ENCODE measurements around the gene KDF1.

KDF1 gene, protein sequence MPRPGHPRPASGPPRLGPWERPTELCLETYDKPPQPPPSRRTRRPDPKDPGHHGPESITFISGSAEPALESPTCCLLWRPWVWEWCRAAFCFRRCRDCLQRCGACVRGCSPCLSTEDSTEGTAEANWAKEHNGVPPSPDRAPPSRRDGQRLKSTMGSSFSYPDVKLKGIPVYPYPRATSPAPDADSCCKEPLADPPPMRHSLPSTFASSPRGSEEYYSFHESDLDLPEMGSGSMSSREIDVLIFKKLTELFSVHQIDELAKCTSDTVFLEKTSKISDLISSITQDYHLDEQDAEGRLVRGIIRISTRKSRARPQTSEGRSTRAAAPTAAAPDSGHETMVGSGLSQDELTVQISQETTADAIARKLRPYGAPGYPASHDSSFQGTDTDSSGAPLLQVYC

DNA sequence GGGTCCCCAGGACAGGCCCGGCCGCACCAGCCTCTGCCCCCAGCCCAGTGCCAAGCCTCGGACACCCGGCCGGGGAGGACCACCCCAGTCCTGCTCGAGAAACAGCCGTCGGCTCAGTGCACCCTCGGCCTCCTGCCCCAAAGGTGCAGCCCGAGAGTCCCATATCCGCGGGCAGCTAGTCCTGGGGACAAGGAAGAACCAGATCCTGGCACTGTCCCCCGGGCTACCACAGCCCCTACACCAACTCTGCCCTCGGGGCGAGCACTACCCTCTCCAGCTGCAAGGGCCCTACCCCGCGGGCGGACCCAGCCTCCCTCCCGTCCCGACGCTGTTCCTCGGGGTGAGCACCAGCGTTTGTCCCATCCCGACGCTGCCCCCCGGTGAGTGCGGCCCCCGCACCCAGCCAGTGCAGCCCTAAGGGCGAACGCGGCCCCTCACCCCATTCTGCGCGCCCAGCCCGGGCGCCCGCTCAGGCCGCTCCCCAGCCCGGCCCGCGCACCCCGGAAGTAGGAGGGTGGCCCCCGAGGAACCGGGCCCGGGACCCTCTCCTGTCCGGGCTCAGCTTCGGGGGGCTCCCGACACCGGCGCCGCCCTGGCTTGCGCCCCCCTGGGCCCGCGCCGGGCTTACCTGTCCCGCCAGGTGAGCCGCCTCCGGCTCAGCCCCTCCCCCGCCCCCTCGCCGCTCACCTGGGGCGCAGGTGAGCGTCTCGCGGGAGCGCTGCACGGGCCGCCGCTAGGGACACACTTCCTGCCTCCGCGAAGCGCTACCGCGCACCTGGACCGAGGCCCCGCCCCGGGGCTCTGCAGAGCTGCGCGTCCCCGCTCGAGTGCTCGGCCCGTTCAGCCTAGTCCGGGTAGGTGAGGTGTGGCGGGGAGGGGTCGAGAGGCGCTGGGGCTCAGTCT, at the start of gene KDF1:
KDF1 (minus strand) TSS at position 747 of the 903 bp plus-strand sequence. CDS start 8,088 bp downstream, outside the sequence.
- DNase-seq (ENCODE audit: low spot score) = peak; percentile 52

DNA sequence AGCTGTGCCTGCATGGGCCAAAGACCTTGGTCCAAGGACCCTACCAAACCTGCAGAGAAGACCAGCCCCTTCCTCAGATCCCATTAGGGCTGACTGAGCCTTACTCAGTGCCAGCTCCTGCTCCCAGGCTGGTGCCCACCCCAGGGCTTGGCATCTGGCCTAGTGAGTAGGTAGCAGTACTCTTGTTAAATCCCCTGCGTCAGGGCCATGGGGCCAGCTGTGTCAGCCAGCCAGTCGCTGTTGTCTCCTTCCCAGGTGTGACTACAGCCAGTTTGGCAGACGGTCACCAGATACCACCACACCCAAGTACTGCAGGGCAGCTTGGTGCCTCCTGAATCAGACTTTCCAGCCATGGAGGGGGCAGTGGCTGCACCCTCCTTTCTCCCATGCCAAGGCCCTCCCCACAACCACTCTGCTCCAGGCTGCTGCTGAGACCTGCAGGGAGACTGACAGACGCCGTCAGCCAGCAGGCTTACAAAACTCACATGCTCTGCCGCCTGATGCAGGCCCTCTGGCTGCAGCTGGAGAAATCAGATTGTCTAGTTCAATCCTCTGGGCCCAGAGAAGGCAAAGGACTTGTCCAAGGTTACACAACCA, 49.4 kb upstream of the KDF1 start:
- DNase-seq (ENCODE audit: low spot score) = no peak

DNA sequence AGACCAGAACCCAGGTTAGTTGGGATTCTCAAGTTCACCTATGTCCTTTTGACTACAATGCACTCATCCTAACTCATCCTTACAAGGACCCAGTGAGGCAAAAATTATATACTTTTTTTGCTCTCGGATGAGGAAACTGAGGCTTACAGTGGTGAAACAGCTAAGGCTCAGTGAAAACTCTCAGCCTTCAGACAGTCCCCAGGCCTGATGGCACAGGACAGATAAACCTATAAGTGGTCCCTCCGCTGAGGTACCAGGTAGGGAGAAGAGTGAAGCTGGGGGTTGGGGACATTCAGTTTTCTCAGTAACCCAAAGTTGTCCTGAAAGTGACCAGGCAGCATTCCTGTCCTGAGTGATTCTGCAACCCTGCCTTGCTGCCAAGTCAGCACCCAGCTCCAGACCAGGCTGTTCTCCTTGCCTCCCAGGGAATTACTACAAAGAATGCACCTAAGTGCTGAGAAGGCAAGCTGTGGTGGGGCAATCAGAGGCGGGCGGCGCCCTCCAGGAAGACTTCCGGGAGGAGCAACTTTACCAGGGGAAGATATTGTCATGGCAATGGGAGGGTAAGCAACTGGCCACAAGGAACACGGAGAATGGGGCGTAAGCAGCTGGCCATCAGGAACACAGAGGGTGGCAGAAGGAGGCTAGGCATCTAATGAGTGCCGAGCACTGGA, 47.8 kb upstream of the KDF1 start:
- no peak for DNase-seq (ENCODE audit: low spot score)

DNA sequence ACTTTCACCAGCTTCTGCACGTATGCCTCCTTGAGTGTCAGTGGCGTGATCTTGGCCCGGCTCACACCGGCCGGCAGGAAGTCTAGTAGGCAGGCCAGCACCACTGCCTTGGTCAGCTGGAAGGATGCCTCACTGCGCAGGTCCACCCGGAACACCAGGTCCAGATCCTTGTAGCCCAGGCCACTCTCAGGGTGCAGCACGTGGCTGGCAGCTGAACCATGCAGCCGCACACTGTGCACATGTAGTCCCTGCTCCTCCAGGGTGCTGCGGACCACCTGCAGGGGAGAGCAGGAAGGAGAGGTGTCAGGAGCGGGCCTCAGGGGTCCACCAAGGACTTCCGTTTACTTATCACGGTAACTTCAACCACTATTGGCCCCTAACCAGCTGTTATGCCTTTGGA, 46.4 kb upstream of the KDF1 start:
- no peak for DNase-seq (ENCODE audit: low spot score)

DNA sequence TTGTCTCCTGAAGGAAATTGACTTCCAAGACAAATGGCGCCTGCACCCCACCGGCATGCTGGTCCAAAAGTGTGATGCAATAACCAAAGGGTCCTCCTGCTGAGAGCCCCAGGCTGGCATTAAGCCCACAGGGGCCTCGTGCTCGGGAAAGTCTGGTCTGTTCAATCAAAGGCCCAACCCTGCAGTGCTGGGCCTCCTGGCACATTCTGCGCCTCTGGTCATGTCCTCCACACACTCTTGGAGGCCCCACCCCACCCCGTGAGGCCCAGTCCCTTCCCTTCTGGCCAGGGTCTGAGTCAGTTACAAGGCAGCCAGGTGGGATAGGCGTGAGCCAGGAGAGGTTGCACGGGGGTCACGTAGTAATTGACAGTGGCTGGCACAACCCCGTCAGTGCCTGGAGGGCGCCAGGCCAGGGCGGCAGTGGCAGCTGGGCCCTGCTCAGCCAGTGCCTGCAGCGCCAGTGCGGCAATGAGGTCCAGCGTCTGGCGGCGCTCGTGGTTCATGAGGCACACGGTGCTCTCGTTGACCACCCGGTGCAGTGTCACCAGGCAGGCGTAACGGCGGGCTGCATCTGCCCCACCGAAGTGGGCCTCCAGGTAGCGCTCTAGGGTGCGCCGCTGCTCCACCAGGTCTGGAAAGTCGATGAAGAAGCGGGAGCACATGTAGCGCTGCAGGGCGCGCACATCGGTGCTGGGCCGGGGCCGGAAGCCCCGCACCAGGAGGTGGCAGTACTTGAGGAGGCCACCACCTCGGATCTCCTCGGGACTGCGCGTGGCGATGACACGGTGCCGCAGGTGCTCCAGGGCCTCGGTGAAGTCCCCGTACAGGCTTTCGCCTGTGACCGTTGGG, 45.6 kb upstream of the KDF1 start:
- DNase-seq (ENCODE audit: low spot score) = no peak

DNA sequence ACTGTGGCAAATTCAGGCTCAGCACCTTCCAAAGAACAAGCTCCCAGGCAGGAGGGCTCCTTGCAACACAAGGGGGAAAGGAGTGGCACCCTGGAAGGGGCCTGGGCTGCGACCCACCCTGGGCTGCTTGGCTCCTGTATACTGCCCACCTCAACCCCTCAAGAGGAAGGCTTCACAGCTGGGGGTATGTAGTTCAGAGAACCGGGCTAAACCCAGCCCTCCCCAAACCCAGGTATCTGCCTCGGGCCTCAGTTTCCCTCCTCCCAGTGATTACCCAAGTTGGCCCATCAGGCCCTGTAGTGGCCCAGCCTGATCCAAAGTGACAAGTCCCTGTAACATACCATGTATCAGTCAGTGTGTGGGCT, 44.9 kb upstream of the KDF1 start:
- DNase-seq (ENCODE audit: low spot score) = no peak

DNA sequence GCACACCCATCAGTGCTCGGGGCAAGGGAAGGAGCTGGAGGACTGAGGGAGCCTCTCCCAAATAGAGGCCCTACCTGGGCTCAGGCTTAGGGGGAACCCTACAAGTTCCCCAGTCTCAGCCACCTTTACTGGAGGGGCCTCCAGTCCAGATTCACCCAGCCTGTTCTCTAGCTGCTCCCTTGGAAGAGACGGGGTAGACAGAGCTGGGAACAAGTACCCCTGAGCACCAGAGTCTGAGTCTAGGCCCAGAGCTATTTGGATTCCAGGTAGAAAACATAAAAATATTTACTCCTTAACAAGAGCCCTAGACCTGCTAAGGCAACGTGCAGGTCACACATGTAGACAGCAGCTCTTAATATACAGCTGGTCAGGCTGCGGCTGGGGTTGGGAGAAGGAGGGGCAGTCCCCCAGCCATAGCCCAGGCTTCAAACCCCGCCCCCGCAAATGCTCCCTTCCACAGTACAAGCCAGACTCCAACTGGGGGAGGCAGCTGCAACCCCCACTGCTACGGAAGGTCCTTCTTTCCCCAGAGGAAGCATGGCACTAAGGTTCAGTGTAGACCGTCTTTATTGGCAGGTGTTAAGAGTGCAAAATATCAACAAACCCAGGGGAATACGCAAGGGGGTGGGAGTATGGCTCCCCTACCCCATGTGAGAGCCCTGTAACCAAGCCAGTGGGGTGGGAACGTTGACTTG, 44.4 kb upstream of the KDF1 start:
- DNase-seq (ENCODE audit: low spot score) = no peak

DNA sequence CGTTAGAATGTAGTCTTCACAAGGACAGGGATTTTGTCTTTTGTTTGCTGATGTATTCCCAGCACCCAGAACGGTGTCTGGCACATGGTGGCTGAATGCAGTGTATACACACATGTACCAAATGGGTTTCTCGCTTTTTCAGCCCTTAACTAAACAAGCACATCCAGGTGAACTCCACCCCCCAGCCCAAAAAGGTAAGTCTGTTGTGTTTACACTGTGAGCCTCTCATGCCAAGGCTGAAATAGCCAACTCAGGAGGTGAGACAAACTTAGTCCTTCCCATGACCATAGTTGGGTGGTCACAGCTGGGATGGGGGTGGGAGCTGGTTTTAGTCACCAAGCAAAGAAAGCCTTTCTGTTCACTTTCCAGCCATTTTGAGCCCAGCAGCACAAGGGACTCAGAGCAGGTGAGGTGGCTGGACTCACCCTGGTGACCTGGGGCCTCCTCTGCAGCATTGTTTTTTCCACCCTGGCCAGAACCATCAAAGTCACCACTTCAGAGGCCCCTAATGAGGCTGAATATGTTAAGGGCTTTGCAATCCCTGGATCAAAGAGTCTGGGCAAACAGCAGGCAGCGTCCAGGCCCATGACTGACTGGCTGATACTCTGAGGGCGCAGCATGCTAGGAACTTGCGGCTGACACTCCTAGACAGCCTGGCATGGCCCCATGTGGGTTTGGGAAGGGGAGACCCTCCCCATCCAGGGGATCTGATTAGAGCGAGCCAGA, 43.6 kb upstream of the KDF1 start:
- no peak for DNase-seq (ENCODE audit: low spot score)

DNA sequence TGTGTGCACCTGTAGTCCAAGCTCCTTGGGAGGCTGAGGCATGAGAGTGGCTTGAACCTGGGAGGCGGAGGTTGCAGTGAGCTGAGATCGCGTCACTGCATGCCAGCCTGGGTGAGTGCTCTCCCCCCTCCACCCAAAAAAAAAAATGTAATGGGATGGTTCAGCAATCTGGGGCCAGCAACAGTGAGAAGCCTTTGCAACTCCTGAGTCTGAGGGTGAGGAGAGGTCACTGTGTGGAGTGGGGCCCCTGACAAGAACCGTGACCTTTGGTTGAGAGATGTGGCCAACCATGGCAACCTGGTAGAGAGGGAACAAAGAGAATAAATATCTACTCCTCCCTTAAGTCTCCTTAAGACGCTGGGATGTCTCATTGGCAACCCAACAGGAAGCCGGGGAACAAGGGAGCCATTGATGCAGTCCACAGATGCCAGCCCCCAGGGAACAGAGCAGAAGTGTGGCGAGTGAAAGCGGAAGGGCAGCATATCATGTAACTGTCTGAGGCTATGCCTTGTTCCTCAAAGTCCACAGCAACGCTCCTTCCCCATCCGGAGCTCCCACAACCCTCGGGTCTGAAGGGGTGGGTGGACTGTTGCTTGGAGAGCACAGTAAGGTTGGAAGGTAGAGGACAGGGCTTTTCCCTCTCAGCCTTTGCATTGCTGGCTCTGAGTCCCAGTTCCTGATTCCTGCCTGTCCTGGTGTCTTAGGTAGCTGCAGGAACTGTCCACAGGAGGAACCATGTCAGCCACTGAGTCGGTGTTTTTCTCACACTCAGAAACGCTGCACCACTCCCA, 41.5 kb upstream of the KDF1 start:
- DNase-seq (ENCODE audit: low spot score) = peak; percentile 9

DNA sequence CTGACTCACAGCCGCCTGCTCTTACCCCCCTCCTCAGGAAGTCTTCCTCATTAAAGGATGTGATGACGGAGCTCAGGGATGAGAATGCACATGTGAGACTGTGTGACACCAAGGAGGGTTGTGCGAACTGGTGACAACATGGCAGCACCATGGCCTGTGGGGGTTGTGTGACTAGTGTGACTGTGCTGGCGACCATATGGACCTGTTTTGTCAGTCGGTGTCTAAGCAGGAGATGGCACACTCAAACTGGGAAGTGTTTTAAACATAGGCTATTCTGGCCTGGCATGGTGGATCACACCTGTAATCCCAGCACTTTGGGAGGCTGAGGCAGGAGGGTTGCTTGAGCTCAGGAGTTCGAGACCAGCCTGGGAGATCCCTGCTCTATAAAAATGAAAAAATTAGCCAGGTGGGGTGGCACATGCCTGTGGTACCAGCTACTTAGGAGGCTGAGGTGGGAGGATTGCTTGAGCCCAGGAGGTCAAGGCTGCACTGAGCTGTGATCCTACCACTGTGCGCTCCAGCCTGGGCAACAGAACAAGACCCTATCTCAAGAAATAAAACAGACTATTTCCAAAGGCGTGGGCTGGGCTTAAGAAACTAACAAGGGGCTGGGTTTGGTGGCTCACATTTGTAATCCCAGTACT, 40.7 kb upstream of the KDF1 start:
- DNase-seq (ENCODE audit: low spot score) = no peak

DNA sequence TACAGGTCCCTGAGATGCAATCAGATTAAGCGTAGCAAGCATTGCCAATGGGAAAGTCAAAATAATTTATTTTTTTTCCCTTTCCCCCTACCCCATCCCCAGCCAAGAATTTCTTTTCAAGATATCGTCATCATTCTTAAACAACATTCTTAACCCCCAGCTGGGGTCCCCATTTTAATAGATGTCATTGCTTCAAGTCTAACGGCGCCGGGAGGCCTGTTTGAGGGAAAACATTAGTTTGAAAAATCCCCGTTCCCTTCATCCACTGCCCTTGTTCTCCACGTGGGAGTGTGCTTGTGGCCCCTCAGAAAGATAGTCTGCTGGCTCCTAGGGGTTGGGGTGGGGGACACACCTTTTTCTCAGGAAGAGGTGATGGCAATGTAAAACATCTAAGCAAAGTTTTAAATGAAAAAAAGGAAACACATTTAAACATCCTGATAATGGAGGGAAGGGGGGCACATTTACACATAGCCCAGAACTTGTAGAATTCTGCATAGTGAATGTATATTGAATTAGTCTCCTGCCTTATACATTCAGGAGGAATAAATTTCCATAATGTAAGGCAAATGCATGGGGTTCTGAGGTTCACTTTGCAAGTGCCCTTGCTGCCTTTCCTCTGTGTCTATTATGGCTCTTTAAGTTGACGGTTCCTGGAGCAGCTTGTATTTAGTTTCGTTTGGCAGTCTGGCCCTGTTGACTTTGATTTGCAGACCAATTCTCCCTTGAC, 40.0 kb upstream of the KDF1 start:
- DNase-seq (ENCODE audit: low spot score) = no peak

DNA sequence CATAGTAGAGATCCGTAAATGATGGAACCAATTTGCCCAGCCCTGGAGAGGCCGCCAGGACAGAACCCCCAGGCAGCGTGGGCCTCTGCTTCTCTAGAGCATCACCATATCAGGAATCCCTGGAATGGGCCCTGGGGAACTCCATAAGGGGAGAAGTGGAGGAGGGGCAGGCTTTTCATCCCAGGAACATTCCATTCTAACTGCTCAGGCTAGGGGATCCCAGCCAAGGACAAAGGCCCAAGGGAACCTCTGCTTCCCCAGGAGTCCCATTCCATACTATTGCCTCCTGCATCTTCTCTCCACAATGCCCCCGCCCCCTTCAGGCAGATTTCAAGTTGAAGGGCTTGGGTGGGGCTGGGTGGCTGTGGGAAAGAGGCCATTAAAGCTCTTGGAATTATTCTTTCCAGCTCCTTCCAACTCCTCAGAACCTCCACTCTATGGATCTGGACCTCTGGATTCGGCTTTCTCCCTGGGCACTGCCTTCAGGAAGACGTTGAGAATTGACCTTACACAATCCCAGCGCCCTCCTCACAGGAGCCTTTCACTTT, 39.2 kb upstream of the KDF1 start:
- no peak for DNase-seq (ENCODE audit: low spot score)

DNA sequence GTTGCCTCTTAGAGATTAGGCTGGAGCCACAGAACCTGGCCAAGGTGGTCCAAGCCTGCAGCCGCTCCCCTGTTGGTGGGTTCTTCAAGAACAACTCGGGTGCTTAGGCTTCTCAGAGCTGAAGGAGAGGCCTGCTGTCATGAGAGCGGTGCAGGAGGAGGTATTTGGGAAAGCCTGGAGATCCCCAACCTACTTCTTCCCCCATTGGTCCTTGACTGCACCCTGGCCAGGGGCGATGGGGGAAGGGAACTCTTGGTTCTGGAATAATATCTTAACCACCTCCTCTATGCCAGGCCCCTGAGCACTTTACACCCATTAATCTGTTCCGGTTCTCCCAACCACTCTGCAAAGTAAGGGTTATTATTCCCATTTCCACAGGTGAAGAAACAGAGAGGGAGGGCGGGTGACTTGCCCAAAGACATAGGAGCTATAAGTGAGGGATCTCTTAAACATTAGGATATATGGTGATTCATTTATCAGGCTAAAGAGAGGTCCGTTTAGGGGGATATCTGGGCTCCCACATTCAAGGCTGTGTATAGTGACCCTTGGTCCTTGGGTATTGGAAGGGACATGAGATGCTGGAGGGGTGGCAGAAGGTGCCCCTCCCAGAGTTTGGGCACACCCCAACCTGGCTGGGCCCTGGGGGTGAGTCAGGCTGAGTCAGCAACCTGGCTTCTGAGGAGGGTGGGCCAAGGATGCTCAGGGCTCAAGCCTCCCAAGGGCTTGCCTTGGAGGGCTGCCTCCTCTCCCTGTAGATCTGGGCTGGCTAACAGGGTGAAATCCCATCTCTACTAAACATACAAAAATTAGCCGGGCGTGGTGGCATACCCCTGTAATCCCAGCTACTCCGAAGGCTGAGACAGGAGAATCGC, 38.4 kb upstream of the KDF1 start:
- no peak for DNase-seq (ENCODE audit: low spot score)

DNA sequence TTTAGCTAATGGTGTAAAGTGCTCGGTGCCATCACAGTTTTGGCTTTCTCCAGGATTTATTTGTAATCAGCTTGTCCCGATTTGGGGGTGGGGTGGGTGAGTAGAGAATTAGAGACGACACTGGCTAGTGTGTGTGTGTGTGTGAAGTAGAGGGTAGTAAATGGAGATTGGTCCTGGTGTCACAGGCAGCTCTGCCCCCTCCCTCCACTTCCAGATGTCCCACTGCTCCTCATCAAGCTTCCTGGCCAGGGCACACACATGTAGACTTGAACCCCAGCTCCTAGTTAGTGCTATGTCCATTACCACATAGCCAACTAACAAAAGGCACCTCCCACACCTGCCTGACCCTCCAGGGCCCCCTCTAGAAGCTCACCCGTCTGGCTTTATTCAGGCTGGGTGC, 36.4 kb upstream of the KDF1 start:
- DNase-seq (ENCODE audit: low spot score) = no peak

DNA sequence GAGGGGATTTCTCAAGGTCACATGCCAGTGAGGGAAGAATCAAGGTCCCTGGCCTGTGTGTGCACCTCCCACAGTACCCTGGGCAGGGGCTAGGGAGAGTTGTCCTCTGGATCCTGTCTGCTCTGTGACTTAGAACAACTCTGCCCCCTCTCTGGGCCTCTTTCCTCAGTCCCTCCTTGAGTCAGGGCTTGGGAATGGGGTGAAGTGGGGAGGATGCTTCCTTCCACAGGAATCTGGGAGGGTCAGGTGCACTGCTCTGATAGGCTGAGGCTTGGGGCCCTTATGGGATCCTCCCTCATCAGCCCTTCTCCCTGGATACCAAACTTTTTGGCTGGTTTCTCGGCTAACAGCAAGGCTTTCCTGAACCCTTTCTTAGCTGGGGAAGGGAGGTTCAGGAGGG, 35.8 kb upstream of the KDF1 start:
- DNase-seq (ENCODE audit: low spot score) = no peak

DNA sequence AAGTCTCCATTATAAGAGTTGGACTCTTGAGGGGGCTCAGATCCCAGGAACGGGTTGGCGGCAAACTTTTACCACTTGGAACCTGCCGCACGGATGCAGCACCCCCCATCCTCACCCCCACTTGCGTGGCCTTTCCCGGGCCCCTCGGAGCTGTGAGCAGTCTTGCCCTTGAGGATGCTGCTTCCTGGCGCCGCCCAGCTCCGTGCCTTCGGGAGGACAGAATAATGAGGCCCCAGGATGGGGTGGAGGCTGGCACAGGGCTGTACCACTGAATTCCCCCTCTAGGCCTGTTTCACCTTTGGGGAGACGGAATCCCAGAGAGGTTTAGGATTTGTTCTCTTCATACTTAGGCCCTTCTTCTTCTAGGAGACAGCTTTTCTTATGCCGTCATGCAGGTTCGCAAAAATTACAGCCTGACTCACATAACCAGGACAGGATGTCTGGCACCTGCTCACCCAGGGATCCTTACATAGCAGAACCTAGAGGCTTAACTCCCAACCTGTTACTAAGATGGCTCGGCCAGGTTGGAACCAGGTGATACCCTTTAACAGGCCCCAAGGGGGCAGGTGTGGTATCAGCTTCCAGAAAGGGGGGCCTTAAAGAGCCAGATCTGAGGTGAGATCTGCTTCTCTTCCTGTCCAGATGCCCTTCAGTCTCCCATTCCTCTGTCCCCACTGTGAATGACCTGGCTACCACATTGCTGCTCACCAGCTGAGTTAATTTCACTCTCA, 34.7 kb upstream of the KDF1 start:
- DNase-seq (ENCODE audit: low spot score) = no peak

All from CD4-positive, alpha-beta T cell treated with Interleukin-15 for 4 hours (primary cell).